NCI-H2171 (cell line): ENCODE measurements around the gene GATA3.
"Not testable (repeated sequence)": the region's sequence is repeated elsewhere in the genome, so short reads cannot be mapped to it uniquely, and the experiment has no call there.

ENCODE experiments used
- DNase-seq: peaks from one replicate; lab custom pipeline; 2025; lab: John Stamatoyannopoulos, UW

The GATA3 gene

DNA sequence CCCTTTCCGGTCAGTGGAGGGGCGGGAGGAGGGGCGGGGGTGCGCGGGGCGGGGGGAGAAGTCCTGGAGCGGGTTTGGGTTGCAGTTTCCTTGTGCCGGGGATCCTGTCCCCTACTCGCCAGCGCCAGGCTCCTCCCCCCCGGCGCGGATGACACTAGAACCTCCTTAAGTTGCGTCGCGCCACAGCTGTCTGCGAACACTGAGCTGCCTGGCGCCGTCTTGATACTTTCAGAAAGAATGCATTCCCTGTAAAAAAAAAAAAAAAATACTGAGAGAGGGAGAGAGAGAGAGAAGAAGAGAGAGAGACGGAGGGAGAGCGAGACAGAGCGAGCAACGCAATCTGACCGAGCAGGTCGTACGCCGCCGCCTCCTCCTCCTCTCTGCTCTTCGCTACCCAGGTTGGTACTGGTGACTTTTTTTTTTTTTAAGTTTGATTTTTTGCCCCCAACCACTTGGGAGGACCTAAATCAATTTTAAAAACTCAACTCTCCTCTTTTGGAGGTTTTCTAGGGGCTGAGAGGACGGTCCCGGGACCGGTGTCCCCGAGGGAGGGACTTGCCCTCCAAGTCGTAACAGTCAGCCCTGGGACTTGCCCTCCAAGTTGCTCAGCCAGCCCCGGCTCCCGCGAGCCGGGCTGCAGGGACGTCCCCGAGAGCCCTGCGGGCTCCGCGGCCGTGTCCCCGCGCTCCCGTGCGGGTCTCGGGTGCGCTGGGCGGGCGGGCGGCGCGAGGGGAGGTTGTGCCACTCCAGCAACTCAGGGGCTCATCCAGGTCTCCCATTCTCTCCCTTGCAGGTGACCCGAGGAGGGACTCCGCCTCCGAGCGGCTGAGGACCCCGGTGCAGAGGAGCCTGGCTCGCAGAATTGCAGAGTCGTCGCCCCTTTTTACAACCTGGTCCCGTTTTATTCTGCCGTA, at the start of gene GATA3:
Gene GATA3, plus strand, starts transcription at position 195 of the 914 bp plus-strand sequence. CDS start 968 bp downstream, outside the sequence.
- no peak for DNase-seq

DNA sequence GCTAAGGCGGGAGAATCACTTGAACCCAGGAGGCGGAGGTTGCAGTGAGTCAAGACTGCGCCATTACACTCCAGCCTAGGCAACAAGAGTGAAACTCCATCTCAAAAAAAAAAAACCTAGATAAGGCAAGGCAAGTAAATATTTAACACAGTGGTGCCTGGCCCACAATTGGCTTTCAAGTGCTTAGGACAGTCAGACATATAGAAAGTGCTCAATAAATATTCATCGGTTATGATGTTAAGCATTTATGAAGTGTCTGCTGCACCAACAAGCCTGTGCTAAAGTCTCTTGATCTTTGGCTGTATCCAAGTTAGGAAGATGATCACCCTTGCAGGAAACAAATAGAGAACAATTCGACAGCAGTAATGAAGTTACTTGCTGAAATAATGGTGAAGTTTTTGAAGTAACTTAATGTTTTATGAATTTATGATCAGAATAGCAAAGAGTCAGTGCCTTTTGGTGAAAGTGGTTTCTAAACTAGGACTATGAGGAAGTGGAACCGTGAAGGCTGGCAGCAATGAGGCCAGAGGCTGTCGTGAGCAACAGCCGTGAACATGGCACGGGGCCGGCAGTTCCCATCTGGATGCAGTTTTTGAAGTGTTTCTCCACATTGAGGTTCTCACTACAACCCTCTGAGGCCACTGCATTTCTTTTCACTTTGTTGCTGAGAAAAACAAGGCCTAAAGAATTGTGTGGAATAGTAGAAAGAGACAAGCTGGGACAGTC, 48.1 kb upstream of the GATA3 start:
- DNase-seq, result no peak

DNA sequence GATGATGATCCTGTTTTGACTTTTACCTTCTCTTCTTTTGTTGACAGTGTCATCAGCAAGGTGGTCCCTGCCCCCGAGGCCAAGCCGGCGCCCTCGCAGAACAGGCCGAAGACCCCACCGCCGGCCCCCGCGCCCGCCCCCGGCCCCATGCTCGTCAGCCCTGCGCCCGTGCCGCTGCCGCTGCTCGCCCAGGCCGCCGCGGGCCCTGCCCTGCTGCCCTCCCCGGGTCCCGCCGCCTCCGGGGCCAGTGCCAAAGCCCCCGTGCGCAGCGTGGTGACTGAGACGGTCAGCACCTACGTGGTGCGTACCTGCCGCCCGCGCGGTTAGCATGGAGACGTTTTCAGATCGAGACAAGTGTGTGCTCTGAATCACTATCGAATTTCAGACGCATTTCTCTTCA, 45.5 kb upstream of the GATA3 start:
- DNase-seq, result no peak

DNA sequence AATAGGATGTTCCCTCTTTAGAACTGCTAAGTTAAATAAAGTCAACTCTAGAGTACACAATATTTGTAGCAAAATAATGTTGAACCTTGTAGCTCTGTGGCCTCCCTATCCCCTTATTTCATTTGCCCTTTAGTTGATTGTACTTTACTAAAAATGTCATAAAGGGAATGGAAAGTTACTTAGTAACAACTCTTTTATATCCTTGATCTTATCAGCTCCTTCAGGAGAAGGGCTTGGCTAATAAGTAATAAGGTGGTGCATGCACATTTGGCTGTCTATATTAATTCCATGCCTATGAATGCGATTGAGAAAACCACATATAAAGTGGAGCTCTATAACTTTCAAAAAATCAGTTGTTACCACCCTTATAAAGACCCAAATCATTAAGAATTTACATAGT, 41.5 kb upstream of the GATA3 start:
- no peak for DNase-seq

DNA sequence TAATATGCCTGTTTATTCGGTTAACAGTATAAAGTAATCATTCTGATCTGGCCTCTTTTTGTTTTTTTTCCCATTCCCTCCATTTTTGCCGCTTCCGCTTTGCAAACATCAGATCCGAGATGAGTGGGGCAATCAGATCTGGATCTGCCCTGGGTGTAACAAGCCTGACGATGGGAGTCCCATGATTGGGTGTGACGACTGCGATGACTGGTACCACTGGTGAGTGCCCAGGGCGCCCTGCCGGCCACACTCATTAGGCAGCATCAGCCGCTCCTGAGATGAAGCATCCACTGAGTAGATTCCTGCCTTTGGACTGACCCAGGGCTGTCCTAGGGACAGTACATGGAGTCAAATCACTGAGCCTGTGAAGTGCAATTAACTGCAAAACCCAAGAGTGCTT, 40.9 kb upstream of the GATA3 start:
- DNase-seq, result no peak

DNA sequence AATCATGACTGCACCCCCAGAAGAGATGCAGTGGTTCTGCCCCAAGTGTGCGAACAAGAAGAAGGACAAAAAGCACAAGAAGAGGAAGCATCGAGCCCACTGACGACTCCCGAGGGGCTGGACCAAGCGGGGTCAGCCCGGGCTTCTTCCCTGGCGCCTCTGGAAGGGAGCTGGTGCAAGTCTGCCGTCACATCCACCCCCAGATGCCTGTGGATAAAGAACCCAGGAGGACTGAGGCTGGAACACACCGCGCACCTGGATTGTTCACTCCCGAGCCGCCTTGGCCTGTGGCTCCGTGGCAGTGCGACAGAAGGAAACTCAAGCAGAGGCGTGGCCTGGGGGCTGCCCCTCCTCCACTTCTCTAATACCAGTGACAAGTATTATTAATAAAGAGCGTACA, 39.8 kb upstream of the GATA3 start:
- no peak for DNase-seq

DNA sequence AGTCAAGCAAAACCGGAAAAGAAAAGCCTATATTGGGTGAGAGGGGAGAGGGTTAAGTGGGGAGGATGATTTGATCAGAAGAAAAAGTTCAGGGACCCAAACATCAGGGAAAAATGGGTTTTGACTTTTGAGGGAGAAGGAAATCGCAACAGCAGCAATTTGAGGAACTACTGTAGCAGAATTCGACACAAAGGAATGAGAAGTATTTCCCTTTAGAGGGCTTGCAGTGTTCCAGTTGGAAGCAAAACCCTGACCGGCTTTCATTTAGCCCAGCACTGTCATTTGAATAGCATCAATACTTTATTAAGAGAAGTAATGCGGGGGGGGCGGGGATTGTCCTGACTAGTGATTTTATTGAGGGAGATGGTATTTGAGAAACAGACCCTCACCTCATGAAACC, 37.2 kb upstream of the GATA3 start:
- DNase-seq, result no peak

DNA sequence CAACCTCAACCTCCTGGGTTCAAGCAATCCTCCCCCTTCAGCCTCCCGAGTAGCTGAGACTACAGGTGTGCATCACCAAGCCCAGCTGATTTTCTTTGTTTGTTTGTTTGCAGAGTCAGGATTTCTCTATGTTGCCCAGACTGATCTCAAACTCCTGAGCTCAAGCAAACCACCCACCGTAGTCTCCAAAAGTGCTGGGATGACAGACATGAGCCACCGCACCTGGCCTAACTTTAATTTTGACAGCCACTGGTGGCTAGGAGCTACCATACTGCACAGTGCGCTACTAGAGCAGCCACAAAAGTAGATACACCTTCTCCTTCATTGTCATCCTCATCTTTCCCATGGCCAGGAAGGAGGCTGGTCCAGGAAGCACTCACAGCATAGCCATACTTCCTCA, 31.2 kb upstream of the GATA3 start:
- DNase-seq, result no peak

DNA sequence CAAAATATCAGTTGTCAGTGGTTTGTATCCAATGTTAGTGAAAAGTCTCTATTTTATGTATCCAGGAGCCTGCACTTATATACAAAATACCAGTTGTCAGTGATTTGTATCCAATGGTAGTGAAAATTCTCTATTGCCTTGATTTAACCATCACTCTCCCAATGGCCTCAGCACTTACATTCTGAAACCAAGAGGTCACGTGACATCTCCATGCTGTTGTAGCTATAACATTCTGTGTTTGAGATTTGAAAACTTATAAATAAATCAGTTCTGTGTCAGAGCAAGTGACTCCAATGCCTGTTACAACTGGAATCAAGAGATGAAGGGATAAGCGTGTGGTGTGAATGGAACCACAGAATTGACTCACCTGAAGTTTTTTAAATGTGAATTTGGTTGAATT, 30.6 kb upstream of the GATA3 start:
- DNase-seq, result no peak

DNA sequence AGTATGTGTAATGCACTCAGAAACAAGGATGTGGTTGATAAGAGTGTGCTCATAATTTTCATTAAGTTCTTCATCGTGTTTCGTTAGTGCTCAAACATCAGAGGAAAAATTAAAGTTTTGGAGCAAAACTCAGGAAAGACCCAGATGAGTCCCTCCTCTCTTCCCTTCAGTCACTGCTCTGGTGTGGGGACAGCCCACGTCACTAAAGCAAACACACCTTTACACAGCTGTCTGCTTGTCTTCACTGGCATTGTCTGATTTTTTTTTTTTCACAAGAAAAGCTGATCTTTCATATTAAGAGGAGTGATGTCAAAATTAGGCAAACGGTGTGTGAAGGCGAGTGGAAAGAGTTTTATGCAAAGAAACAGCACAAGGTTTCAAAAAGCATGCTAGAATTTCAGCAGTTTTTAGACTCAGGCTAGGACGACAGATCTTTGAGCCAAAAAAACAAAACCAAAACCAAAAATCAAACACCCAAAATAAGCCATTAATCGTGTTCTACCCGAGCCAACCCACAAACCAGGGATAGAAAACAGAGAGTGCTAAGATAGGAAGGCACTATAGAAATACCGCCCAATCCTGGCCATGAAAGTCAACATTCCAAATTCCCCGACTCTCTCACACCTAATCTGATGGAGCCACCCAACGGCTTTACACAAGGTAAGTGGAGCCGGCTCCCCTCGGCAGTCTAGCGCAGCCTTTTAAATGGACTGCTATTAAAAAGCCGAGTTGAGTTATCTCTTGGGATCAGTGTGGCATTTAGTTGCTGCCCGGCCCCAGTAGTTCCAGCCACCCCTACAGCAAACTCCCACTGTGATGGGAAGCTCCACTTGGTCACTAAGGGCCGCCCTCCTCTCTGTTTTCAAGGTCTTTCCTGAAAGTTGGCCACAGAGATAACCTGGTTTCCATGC, 27.9 kb upstream of the GATA3 start:
- no peak for DNase-seq

DNA sequence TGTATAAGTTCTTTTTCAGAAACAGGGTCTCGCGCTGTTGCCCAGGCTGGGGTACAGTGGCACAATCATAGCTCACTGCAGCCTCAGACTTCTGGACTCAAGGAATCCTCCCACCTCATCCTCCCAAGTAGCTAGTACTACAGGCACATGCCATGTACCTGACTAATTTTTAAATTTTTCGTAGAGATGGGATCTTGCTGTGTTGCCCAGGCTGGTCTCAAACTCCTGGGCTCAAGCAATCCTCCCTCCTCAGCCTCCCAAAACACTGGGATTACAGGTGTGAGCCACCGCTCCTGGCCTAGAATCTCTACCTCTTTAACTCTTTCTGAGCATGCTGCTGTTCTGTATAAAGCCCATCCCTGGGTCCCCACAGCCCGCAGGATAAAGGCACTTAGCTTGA, 23.3 kb upstream of the GATA3 start:
- DNase-seq, result not testable (repeated sequence)

DNA sequence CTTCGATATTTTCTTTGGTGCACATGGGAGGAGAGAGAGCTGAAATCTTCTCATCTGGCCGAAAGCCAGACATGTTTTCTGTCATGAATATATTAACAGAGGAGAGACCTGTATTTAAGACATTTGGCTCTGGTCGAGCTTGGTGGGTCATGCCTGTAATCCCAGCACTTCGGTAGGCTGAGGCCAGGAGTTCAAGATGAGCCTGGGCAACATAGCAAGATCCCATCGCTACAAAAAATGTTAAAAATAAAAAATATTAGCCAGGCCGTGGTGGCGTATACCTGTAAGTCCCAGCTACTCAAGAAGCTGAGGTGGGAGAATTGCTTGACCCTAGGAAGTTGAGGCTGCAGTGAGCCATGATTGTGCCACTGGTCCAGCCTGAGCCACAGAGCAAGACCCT, 21.9 kb upstream of the GATA3 start:
- DNase-seq, result no peak

DNA sequence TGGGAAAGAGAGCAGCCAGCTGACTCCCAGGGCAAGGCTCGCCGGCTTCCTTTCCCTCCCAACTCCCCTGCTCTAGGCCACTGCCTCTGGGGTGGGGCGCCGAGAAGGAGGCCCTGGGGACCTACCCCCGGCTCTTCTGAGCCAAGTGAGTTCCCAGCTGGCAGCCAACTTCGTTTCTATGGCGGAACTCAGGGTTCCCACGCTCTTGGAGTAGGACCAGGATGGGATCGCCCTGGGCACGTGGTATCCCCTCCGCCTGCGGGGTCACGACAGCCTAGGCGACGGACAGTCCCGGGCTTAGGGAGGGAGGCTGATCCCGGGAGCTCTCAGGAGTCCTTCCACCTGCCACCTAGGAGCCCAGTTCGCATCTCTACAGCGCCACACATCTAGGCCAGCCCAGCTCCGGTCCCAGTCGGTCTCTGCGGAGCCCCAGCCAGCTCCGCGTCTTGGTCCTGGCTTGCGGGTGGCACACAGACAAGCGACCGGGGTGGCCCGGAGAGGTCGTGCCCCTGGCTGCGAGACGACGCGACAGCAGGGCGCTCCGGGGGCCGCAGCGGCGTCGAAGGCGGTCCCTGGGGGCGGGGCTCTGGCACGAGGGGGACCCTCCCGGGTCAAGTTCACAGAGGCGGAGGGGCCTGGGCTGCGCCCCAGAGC, 20.5 kb upstream of the GATA3 start:
- DNase-seq, result no peak

DNA sequence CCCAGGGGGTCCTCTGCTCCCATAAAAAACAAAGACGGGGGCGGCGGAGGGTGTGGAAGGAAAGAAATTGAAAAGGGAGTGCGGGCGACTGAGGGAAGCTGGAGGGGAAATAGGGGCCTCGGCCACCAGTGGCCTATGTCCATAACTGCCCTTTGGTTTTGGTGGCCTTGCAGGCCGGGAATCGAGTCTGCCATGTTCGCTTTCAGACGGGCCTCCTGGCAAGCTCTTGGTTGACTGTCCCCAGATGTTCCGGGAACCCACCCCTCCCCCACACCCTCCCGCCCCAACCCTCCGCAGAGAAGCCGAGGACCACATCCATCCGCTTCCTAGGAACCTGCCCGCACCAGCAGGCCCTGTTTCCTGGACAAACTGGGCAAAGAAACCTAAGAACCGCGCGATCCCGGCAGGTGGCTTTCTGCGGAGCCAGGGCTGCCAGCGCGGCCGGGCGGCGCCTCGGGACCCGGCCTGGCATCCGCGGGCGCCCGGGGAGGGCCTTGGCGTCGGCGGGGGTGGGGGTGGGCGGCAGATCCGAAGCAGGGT, 20.0 kb upstream of the GATA3 start:
- no peak for DNase-seq

DNA sequence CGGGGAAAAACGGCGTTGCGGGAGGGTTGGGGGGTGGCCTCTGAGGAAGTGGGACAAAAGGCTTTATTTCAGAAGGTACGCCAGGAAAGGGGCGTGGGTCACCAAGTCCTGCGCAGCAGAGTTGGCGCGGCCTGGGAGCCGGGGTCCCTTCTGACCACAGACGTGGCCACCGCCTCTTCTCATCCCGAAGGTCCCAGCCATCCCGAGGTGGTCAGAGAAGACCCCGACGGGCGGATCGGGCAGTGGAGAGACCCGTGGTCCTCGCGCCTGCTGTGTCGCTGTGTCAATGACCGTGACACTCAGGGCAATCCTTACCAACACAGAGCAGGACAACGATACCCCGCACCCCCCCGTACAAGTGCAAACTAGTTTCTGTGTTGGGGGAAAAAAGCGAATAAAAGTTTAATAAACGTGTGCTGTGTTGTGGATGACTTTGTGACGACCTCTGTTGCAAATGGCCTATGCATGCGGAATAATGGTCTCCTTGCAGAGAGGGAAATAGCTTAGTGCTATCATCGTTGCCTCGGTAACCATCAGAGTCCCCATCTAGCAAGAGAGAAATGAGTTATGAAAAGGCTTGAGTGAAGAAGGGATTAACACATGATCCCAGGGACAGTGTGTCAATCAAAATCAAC, 19.4 kb upstream of the GATA3 start:
- no peak for DNase-seq

DNA sequence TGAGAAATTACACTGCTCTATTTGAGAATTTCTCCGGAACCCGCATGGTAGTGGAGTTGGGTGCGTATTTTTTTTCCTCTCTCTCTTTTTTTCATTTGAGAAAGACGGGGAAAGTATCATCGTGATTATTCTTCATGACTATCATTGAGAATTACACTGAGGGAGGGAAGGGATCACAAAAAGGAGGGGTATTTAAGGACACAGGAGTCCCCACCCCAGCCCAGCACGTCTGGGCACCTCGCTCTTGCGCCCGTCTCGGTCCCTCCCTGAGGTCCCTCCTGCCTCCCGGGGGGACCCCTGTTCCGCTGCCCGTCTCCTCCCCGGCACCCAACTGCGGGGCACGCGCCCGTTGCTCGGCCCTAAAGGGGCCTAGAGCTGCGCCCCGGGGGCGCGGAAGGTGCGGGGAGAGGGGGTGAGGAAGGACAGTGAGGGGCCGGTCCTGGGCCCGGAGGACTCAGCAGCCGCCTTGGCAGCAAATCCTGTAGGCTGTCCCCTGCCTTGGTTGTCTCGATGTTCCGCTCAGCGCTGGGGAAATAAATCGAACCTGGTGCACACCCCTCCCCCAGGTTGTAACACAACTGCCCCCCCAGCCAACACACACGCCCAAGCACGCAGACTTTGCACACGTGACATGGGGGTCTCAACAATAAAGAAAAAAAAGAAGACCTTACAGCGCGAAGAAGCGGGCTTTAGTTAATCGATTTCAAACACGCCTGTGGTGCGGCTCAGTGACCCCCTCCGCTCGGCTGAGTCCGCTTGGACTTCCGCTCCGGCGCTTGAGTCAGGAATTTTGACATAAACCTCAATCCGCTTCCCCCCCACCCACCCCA, 18.6 kb upstream of the GATA3 start:
- DNase-seq, result no peak

DNA sequence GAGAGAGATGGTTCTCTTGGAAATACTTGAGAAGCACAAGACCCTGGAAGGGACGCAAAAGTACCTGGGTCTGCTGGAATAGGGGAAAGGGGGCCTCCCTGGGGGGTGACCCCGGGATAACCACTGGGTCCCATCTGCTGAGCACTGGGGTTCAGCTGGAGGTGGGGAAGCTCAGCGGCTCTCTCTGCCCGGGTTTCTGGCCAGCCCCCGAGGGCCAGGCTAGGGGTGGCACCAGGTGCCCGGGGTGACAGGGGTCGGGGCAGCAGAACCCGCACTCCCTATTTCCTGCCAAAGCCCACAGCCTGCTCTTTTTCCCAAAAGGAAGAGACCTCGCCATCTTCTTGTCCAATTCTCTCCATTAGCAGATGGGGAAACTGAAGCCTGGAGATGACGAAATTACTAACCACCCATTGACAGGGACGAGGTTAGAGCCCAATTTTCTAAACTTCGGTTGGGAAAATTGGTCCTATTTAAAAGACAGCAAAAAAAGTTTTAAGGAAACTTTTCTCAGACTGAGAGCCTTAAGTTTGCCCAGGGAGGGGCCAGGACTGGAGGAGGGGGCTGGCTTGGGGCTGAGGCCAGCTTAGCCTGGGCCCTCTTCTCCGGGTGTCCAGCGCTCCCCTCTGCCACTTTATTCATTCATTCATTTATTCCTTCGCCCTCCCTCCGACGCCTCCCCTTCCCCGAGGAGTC, 17.8 kb upstream of the GATA3 start:
- no peak for DNase-seq

DNA sequence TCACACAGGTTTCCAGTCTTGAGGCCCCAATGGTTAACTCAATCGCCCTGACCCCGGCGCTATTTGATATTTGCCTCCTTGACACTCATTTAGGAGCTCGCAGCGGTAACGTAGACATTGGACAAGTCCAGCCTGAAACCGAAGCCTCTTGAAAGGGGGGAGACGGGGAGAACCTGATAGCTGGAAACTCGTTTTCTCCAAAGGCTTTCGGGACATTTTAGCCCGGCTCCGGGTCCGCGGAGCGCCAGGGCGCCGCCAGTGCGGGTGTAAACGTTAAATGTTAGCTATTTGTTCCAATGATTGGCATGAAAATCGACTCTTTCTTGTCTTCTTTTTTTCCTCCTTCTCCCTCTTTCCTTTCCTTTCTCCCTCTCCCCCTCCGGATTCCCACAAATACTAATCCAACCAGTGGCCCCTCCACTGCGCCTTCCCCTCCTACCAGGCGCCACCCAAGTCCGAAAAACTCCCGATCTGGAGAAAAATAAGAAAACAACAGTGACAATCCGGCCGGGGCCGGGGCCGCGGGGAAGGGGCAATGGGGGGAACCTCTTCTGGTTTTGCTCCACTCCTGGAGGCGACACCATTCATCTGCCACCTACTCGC, 17.2 kb upstream of the GATA3 start:
- no peak for DNase-seq
